Bronchus fibroblast of lung (primary cell): ENCODE data around the gene STX5. TPM values are rescaled to one million over a fixed set of nuclear protein-coding genes. Genes with fewer than 3 reads are reported as not detected.

Experiments
- total RNA-seq: library from RNA; depleted of rRNA; stranded (reverse); fragments of >200 nt; gene quantifications from 2 replicates; pipeline ENCODE4 v1.2.3, GENCODE V29; 2015

STX5 gene
- 43.2 and 45.8 TPM in 2 replicates for total RNA-seq

GRCh38 chr11:62831520-62832335 is at the start of gene STX5:
STX5 (minus strand) TSS chr11:62832051; CDS start chr11:62831243, 808 bp downstream.

GRCh38 chr11:62880803-62881578 is 49.1 kb upstream of the STX5 start, which contains the start of gene SLC3A2:
SLC3A2 (plus strand) TSS chr11:62880896; CDS start chr11:62881024, 128 bp downstream.

GRCh38 chr11:62839050-62839945 is 7.4 kb upstream of the STX5 start, which contains the start of gene WDR74:
WDR74 (minus strand) TSS chr11:62839590; CDS start chr11:62839570, 20 bp downstream.

GRCh38 chr11:62832336-62833234 is 734 bp upstream of the STX5 start, which contains the start of gene TEX54:
TEX54 (minus strand) TSS chr11:62832841.

GRCh38 chr11:62805076-62805892 is 26.6 kb downstream of the STX5 start, which contains the start of gene NXF1:
NXF1 (minus strand) TSS chr11:62805440; CDS start chr11:62805356, 84 bp downstream.

GRCh38 chr11:62791501-62792201 is 40.2 kb downstream of the STX5 start, which contains the start of gene TMEM223:
TMEM223 (minus strand) TSS chr11:62792006; CDS start chr11:62791994, 12 bp downstream.

GRCh38 chr11:62787005-62787759 is 44.7 kb downstream of the STX5 start, which contains the start of gene TMEM179B:
TMEM179B (plus strand) TSS chr11:62787402; CDS start chr11:62787432, 30 bp downstream.

GRCh38 chr11:62771144-62772021 is 60.5 kb downstream of the STX5 start, which contains the start of gene TAF6L:
TAF6L (plus strand) TSS chr11:62771396; CDS start chr11:62775784, 4,388 bp downstream.

Other genes with a start within 250 kb of the STX5 start
- gene TUT1, start 240.5 kb downstream of the STX5 start, total RNA-seq = 8.2 and 9.8 TPM in 2 replicates
- gene MTA2, start 230.2 kb downstream of the STX5 start, total RNA-seq = 107 and 108 TPM in 2 replicates
- gene EML3, start 219.3 kb downstream of the STX5 start, total RNA-seq = 15.3 and 21.4 TPM in 2 replicates
- gene ROM1, start 218.8 kb downstream of the STX5 start, total RNA-seq = 1.9 and 4.7 TPM in 2 replicates
- gene B3GAT3, start 210.1 kb downstream of the STX5 start, total RNA-seq = 41.5 and 45.9 TPM in 2 replicates
- 203 and 209 TPM in 2 replicates for gene GANAB, start 185.4 kb downstream of the STX5 start, total RNA-seq
- 21.4 and 22.7 TPM in 2 replicates for gene INTS5, start 178.7 kb downstream of the STX5 start, total RNA-seq
- gene C11orf98, start 166.8 kb downstream of the STX5 start, total RNA-seq = 128 and 158 TPM in 2 replicates
- 12.2 and 13.8 TPM in 2 replicates for gene CSKMT, start 166.7 kb downstream of the STX5 start, total RNA-seq
- 12.1 and 14.3 TPM in 2 replicates for gene UQCC3, start 160.4 kb downstream of the STX5 start, total RNA-seq
- 4.9 and 9.1 TPM in 2 replicates for gene LBHD1, start 159.8 kb downstream of the STX5 start, total RNA-seq
- 126 and 148 TPM in 2 replicates for gene UBXN1, start 153.0 kb downstream of the STX5 start, total RNA-seq
- 10.0 and 10.9 TPM in 2 replicates for gene LRRN4CL, start 142.5 kb downstream of the STX5 start, total RNA-seq
- 55.0 and 63.4 TPM in 2 replicates for gene BSCL2, start 124.6 kb downstream of the STX5 start, total RNA-seq
- not detected in 2 replicates for gene GNG3, start 124.4 kb downstream of the STX5 start, total RNA-seq
- gene HNRNPUL2, start 104.6 kb downstream of the STX5 start, total RNA-seq = 6.1 and 7.0 TPM in 2 replicates
- gene TTC9C, start 103.6 kb downstream of the STX5 start, total RNA-seq = 29.6 and 35.1 TPM in 2 replicates
- gene ZBTB3, start 77.9 kb downstream of the STX5 start, total RNA-seq = 9.4 and 10.7 TPM in 2 replicates
- gene POLR2G, start 70.5 kb downstream of the STX5 start, total RNA-seq = 157 and 185 TPM in 2 replicates
- gene TAF6L, start 60.7 kb downstream of the STX5 start, total RNA-seq = 17.7 and 22.0 TPM in 2 replicates
- 57.7 and 59.3 TPM in 2 replicates for gene TMEM179B, start 44.6 kb downstream of the STX5 start, total RNA-seq
- gene TMEM223, start 40.0 kb downstream of the STX5 start, total RNA-seq = 40.3 and 41.2 TPM in 2 replicates
- gene NXF1, start 26.6 kb downstream of the STX5 start, total RNA-seq = 20.5 and 26.0 TPM in 2 replicates
- not detected in 2 replicates for gene TEX54, start 790 bp upstream of the STX5 start, total RNA-seq
- gene WDR74, start 7.5 kb upstream of the STX5 start, total RNA-seq = 47.9 and 56.0 TPM in 2 replicates
- 168 and 174 TPM in 2 replicates for gene SLC3A2, start 48.8 kb upstream of the STX5 start, total RNA-seq
- not detected in 2 replicates for gene CHRM1, start 89.3 kb upstream of the STX5 start, total RNA-seq
- not detected in 2 replicates for gene SLC22A6, start 152.9 kb upstream of the STX5 start, total RNA-seq
- gene SLC22A8, start 183.8 kb upstream of the STX5 start, total RNA-seq = not detected in 2 replicates